HG03571 (cell line): ENCODE data around the gene LAMP5.

Experiments
- ATAC-seq: cut with Tn5 transposase; IDR thresholded peaks from one replicate; pipeline ENCODE4 v1.9.1; 2021; ENCODE audit not compliant: unreplicated experiment

LAMP5 gene

GRCh38 chr20:9578594-9578993 is 64.2 kb downstream of the LAMP5 start:
- ATAC-seq, result no peak
